ENCODE results near the gene CFDP1.
"Not testable (repeated sequence)": the region's sequence is repeated elsewhere in the genome, so short reads cannot be mapped to it uniquely, and the experiment has no call there.

DNA sequence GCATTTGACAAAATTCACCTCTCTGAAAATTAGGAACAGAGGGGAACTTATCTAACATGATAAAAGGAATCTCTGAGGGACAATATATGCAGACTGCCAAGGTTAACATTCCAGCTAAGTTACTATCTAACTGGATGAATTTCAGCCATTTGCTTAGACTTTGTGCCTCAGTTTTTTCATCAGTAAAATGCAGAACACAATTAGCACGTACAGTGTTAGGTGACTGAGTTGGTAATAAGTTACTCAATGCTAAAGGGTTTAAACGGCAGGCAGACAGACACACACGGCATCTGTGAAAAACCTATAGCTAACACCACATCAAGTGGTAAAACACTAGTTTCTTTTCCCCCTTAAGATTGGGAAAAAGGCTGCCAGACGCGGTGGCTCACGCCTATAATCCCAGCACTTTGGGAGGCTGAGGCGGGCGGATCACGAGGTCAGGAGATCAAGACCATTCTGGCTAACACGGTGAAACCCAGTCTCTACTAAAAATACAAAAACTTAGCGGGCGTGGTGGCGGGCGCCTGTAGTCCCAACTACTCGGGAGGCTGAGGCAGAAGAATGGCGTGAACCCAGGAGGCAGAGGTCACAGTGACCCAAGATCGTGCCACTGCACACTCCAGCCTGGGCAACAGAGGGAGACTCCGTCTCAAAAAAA lies 9.1 kb downstream of the CFDP1 start:
- TF ChIP-seq, protein P1, sequence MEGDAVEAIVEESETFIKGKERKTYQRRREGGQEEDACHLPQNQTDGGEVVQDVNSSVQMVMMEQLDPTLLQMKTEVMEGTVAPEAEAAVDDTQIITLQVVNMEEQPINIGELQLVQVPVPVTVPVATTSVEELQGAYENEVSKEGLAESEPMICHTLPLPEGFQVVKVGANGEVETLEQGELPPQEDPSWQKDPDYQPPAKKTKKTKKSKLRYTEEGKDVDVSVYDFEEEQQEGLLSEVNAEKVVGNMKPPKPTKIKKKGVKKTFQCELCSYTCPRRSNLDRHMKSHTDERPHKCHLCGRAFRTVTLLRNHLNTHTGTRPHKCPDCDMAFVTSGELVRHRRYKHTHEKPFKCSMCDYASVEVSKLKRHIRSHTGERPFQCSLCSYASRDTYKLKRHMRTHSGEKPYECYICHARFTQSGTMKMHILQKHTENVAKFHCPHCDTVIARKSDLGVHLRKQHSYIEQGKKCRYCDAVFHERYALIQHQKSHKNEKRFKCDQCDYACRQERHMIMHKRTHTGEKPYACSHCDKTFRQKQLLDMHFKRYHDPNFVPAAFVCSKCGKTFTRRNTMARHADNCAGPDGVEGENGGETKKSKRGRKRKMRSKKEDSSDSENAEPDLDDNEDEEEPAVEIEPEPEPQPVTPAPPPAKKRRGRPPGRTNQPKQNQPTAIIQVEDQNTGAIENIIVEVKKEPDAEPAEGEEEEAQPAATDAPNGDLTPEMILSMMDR (IDR thresholded peaks at IDR 0.05; ENCODE audit: extremely low read depth in 1 of 2, insufficient read depth in 1 of 2, low read depth in 1 of 2, low read length in 2 of 2), result not testable (repeated sequence)
- not testable (repeated sequence) for TF ChIP-seq POLR2A (IDR thresholded peaks at IDR 0.05; ENCODE audit: low read depth, low read length); POLR2AphosphoS5 (IDR thresholded peaks at IDR 0.05; ENCODE audit: insufficient read depth, low read depth, low read length); EZH2 (IDR thresholded peaks at IDR 0.05; ENCODE audit: borderline replicate concordance, low read depth, low read length, severe bottlenecking); FOS (IDR thresholded peaks at IDR 0.05; ENCODE audit: borderline replicate concordance, insufficient read depth, low read length)
